RWPE2 (cell line): ENCODE measurements around the gene KRTAP2-2.
"Not testable (repeated sequence)": the region's sequence is repeated elsewhere in the genome, so short reads cannot be mapped to it uniquely, and the experiment has no call there.

Experiments
- ATAC-seq: fragments of 200-7000 bp; cut with Tn5 transposase; 3 replicates; pipeline ENCODE4 v1.9.1; 2021; ENCODE audit warnings: low read depth
- DNase-seq: peaks from one replicate; pipeline ENCODE4 v3.0.0-alpha.2; 2020; ENCODE audit warnings: low spot score
- H3K27ac ChIP-seq: fragments of 450-650 bp; 2 replicates; pipeline ENCODE4 v1.5.1; 2017; ENCODE audit warnings: mild to moderate bottlenecking; ENCODE audit not compliant: poor library complexity, severe bottlenecking
- H3K27me3 ChIP-seq: fragments of 250-450 bp; sonication (Bioruptor Pico); 2 replicates; pipeline ENCODE4 v1.5.1; 2021; ENCODE audit warnings: mild to moderate bottlenecking, moderate library complexity; ENCODE audit not compliant: insufficient read depth, poor library complexity, severe bottlenecking
- H3K36me3 ChIP-seq: fragments of 250-450 bp; sonication (Bioruptor Pico); 2 replicates; pipeline ENCODE4 v1.5.1; 2020; ENCODE audit warnings: low read depth, mild to moderate bottlenecking, moderate library complexity
- H3K4me1 ChIP-seq: fragments of 250-450 bp; sonication (Bioruptor Pico); 2 replicates; pipeline ENCODE4 v1.5.1; 2021; ENCODE audit warnings: mild to moderate bottlenecking, moderate library complexity; ENCODE audit not compliant: insufficient read depth, poor library complexity, severe bottlenecking
- H3K4me3 ChIP-seq: fragments of 250-450 bp; sonication (Bioruptor Pico); 2 replicates; pipeline ENCODE4 v1.5.1; 2021; ENCODE audit warnings: mild to moderate bottlenecking, moderate library complexity; ENCODE audit not compliant: severe bottlenecking
- H3K9me3 ChIP-seq: fragments of 250-450 bp; sonication (Bioruptor Pico); 2 replicates; pipeline ENCODE4 v1.5.1; 2021; ENCODE audit warnings: mild to moderate bottlenecking, moderate library complexity; ENCODE audit not compliant: severe bottlenecking
- CTCF ChIP-seq: fragments of 450-650 bp; IDR thresholded peaks from one replicate; pipeline ENCODE4 v1.5.1; 2017; ENCODE audit warnings: mild to moderate bottlenecking, moderate library complexity; ENCODE audit not compliant: poor library complexity, severe bottlenecking

KRTAP2-2 gene

GRCh38 chr17:41060052-41060604 lies 5.1 kb upstream of the KRTAP2-2 start, which contains the start of gene KRTAP2-3:
TSS of gene KRTAP2-3 (minus strand) at chr17:41060114. CDS start at chr17:41060050, 64 bp downstream.
- ATAC-seq: peak; percentile 75
- Histone ChIP-seq H3K27ac (peak within 1 kb of the TSS; percentile 95), H3K27me3 (no peaks in the 10 kb centered on the region), H3K9me3 (no peaks in the 10 kb centered on the region), H3K4me1 (peaks cover 40% of the 10 kb centered on the region), H3K4me3 (no peak within 1 kb of the TSS), H3K36me3 (no peaks in the 10 kb centered on the region)
- peak; percentile 74 for DNase-seq
- TF ChIP-seq CTCF: no peak

GRCh38 chr17:41059276-41060051 lies 4.4 kb upstream of the KRTAP2-2 start:
- H3K27ac ChIP-seq: peak overlapping the region; percentile 95
- H3K27me3 ChIP-seq, H3K9me3 ChIP-seq, H3K4me3 ChIP-seq, H3K36me3 ChIP-seq, DNase-seq: not testable (repeated sequence)
- peak; percentile 66 for ATAC-seq
- H3K4me1 ChIP-seq: peaks cover 40% of the 10 kb centered on the region

GRCh38 chr17:41058741-41059140 lies 3.7 kb upstream of the KRTAP2-2 start:
- peak; percentile 40; the same call in 2 of the 3 replicates for ATAC-seq
- Histone ChIP-seq H3K9me3 (no peaks in the 10 kb centered on the region), H3K36me3 (no peaks in the 10 kb centered on the region), H3K4me1 (peaks cover 40% of the 10 kb centered on the region), H3K27ac (peak overlapping the region; percentile 95), H3K27me3 (no peaks in the 10 kb centered on the region), H3K4me3 (no peak overlapping the region)
- DNase-seq: no peak
- TF ChIP-seq CTCF: no peak

DNA sequence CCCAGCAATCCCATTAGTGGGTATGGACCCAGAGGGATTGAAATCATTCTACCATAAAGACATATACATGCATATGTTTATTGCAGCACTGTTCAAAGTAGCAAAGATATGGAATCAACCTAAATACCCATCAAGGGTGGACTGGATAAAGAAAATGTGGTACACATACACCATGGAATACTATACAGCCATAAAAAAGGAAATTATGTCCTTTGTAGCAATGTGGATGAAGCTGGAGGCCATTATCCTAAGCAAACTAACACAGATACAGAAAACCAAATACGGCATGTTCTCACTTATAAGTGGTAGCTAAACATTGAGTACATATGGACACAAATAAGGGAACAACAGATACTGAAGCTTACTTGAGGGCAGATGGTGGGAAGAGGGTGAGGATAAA lies 2.5 kb upstream of the KRTAP2-2 start:
- Histone ChIP-seq H3K4me1 (peaks cover 39% of the 10 kb centered on the region), H3K36me3 (no peaks in the 10 kb centered on the region), H3K4me3 (no peak overlapping the region), H3K27me3 (no peaks in the 10 kb centered on the region), H3K27ac (peak overlapping the region; percentile 95), H3K9me3 (peaks cover 2% of the 10 kb centered on the region)
- TF ChIP-seq CTCF: no peak
- no peak for ATAC-seq
- no peak for DNase-seq

DNA sequence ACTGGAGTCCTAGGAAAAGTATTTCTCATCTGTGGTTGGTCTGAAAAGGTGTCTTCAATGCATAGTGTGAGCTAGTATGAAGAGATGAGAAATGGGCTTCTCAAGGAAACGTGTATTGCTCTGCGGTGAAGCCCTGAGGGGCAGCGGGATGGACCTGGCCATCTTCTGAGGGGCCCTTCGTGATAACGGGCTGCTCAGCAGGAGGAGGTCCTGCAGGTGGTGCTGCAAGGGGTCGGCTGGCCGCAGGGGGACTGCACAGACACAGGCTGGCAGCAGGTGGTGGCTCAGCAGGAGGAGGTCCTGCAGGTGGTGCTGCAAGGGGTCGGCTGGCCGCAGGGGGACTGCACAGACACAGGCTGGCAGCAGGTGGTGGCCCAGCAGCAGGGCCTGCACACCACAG lies 474 bp downstream of the KRTAP2-2 start:
- DNase-seq, H3K9me3 ChIP-seq, H3K36me3 ChIP-seq, H3K27ac ChIP-seq, H3K4me3 ChIP-seq, H3K27me3 ChIP-seq, ATAC-seq: not testable (repeated sequence)
- peaks cover 14% of the 10 kb centered on the region for H3K4me1 ChIP-seq
